Stimulated activated CD4-positive, alpha-beta T cell treated with anti-CD3 and anti-CD28 coated beads, Interleukin-12 subunit alpha, Interleukin-12 subunit beta, amount 100 ng/mL, for 48 hours (primary cell): ENCODE results near the gene TLE6.
A peak's percentile ranks its signal among the peaks of the same experiment; 100 is the strongest.
"Not testable (repeated sequence)": the region's sequence is repeated elsewhere in the genome, so short reads cannot be mapped to it uniquely, and the experiment has no call there.

Source experiments
- DNase-seq, 3 donors: peaks; one replicate each; pipeline ENCODE4 v3.0.0-alpha.2; 2020; ENCODE audit warnings: low read depth in 2 of 3, low spot score in 1 of 3

Gene TLE6

DNA sequence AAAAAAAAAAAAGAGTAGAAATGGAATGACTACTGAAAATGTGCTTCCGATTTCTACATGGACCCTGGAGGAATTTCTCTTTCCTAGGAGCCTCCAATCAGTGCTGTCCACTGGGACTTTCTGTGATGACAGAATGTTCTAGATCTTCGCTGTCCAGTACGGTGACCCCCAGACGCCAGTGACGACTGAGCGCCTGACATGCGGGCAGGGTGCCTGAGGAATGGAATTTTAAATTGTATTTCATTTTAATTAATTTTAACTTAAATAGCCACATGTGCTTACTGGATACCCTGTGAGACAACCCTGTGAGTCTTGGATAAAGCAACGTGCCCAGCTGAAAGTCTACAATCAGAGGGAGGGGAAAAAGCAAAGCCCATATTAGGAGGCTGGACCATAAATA is 4.1 kb upstream of the TLE6 start:
- DNase-seq, result no peak

DNA sequence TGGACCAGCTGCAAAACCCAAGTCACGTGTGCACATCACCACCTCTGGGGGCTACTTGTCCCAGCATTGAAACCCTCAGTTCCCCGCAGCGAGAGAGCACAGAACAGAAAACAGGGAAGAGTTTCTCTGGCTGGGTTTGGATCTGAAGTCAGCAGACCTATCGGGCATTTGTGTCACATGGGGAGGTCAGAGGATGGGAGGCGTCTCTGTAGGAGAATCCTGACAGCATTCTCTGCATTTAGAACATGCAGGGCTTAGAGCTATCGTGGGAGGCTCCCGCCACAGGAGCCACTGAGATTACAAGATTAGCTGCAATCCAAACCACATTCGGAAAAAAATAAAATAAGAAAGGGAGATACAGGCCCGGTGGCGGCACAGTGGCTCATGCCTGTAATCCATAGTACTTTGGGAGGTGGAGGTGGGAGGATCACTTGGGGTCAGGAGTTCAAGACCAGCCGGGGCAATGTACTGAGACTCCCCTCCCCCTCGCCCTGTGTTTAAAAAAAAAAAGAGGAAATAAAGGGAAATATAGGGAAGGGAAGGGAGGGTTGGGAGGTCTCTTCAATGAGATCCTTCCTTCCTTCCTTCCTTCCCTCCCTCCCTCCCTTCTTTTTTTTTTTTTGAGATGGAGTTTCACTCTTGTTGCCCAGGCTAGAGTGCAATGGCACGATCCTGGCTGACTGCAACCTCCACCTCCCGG is 2.9 kb upstream of the TLE6 start:
- peak in 2 of 3 donors; percentile 9 to 22 for DNase-seq

GRCh38 chr19:2976609-2977000 is 759 bp upstream of the TLE6 start:
- no peak for DNase-seq

DNA sequence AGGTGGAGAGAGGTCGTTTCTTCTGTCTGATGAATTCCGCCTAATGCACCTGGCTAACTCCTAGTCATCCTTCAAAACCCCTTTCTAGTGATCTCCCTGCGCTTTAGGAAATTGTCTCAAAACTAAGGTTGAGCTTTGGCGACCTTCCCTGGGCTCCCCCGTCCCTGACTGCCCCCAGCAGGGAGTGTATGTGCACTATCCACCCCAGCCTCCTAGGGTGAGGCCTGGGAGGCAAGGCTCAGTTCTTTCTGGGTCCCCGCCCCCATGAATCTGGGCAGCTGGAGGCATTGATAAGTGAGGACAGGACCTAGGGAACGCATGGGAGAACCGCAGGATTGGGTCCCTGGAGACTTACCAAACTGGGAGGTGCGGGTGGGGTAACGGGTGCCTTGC is 378 bp downstream of the TLE6 start:
- DNase-seq, result no peak

- DNase-seq, result no peak
Observed at GRCh38 chr19:2978166-2978767, 903 bp downstream of the TLE6 start.

GRCh38 chr19:2978772-2979171 is 1.4 kb downstream of the TLE6 start:
- DNase-seq, result no peak

GRCh38 chr19:2981898-2982297 is 4.5 kb downstream of the TLE6 start:
- DNase-seq, result no peak

- no peak for DNase-seq
Observed at GRCh38 chr19:2982561-2982960, 5.2 kb downstream of the TLE6 start.

DNA sequence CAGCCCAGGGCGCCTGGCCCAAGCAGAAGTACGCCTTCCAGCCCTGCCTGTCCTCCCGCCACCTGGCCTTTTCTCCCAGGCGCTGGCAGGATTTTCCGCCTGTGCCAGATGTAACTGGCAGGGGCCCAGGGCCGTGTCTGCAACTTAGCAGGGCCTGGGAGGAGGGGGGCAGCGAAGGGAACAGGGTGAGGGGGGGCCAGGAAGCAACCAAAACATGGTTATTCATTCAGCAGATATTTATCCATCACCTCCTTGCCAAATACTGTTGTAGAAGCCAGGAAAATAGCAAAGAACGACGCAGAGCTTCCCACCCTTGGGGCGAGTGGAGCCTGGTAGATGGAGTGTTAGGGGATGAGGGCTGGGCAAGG is 5.6 kb downstream of the TLE6 start:
- DNase-seq, result no peak

DNA sequence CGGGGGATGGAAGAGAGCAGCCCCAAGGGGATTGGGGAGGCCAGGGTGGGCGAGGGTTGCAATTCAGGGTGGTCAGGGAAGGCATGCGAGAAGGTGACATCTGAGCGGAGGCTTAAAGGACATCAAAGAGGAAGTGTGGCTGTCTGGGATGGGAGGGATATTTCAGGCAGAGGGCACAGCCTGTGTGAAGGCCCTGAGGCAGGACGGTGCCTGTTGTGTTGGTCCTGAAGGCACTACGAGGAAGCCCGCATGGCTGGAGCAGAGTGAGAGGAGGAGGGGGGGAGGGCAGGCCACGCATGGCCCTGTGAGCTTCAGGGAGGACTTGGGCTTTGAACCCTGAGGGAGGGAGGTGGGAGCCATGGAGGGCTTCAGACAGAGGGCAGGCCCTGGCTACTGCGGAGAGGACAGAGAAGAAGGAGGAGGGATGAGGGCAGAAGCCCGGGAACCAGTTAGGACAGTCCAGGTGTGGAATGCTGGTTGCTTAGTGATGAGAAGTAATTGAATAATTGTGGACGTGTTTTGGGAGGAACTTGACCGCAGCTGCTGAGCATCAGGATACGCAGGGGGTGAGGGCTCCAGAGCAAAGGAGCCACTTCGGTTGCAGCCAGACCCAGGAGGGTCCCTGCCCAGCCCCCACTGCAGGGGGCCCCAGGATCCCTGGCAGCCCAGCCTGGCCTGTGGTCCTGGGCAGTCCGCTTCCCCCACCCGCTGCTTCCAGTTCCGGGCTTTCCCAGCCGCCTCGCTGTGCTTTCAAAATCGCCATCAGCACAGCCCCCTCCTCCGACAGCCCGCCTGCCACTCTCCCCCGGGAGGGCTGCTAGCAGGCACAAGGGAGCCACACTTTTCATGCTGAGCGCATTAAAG is 6.2 kb downstream of the TLE6 start:
- no peak for DNase-seq

GRCh38 chr19:2984215-2984528 is 6.8 kb downstream of the TLE6 start:
- DNase-seq, result no peak

DNA sequence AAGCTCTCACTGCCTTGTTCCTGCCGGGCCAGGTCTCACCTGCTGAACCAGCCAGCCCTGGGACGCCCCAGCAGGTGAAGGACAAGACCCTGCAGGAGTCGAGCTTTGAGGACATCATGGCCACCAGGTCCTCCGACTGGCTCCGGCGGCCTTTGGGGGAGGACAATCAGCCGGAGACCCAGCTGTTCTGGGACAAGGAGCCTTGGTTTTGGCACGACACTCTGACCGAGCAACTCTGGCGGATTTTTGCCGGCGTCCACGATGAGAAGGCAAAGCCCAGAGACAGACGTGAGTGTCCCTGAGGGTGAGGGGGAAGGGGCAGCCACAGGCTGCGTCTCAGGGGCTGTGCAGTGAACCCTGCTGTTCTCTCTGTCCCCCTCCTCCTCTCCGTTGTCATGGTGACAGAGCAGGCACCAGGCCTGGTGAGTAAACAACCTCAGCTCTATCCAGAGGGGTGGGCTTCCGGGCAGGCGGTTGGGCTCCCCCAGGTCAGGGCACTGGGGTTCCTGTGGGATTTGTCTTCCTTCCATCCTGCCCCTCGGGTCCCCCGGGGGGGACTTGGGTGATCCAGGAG is 9.7 kb downstream of the TLE6 start:
- no peak for DNase-seq

DNA sequence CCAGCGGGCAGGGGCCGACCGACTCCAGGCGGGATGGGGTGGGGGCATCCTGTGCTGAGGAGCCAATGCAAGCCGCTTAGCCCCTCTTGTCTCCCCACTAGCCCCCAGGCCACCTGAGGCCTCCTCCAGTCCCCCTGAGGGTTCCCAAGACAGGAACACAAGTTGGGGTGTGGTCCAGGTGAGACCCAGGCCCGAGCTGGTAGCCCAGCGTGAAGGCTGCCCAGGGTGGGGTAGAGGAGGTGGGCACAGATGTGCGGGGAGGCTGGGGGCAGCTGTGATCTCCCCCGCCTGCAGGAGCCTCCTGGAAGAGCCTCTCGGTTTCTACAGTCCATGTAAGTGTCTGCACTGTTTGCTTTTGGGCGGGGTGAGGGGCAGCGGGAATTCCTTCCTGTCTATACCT is 10.4 kb downstream of the TLE6 start:
- no peak for DNase-seq

GRCh38 chr19:2988568-2988967 is 11.2 kb downstream of the TLE6 start:
- no peak for DNase-seq

GRCh38 chr19:2989236-2989946 is 12.0 kb downstream of the TLE6 start:
- DNase-seq, result no peak

GRCh38 chr19:2992333-2992732 is 15.0 kb downstream of the TLE6 start:
- not testable (repeated sequence) for DNase-seq

DNA sequence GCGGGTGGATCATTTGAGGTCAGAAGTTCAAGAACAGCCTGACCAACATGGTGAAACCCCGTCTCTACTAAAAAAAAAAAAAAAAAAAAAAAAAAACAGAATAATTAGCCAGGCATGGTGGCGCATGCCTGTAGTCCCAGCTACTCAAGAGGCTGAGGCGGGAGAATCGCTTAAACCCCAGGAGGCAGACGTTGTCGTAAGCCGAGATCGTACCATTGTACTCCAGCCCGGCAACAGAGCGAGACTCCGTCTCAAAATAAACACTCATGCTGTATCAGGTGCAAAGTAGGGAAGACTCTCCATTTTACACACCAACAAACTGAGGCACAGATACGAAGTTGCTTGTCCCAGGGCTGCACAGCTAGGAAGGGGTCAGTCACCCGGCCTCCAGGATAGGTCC is 15.6 kb downstream of the TLE6 start:
- DNase-seq, result no peak

GRCh38 chr19:2993579-2993978 is 16.2 kb downstream of the TLE6 start:
- no peak for DNase-seq

DNA sequence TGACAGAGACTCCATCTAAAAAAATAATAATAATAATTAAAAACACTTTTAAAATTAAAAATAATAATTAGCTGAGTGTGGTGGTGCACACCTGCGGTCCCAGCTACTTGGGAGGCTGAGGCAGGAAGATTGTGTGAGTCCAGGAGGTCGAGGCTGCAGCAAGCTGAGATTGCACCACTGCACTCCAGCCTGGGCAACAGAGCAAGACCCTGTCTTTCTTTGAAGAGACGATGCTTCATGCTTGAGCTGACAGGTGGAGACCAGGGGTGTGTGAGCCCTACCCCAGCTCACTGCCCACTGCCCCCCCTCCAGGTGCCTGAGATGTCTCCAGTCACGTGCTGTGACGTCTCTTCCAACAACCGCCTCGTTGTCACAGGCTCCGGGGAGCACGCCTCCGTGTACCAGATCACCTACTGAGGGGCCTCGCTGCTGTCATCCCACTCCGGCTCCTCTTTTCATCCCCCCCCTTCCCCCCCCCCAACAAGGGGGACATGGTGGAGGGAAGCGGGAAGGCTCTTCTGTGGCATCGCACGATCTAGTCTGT is 17.3 kb downstream of the TLE6 start:
- DNase-seq, result no peak

GRCh38 chr19:2997720-2998119 is 20.4 kb downstream of the TLE6 start:
- no peak for DNase-seq

DNA sequence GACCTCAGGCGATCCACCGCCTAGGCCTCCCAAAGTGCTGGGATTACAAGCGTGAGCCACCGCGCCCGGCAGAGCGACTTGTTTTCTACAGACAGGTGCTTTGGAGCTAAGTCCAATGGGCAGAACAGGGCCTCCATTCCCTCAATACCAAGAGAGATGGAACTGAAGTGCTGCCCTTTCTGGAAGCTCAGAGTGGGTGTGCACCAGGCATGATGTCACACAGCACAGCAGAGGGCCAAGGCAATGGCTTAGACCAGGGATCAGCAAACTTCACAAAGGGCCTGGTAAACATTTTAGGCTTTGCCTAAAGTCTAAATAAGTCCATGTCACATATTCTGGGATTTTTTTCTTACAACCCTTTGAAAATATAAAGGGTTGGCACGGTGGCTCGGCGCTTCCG is 21.3 kb downstream of the TLE6 start:
- no peak for DNase-seq
